CD4-positive, alpha-beta T cell (primary cell): ENCODE results near the gene NKAIN2. TPM values are rescaled to one million over a fixed set of nuclear protein-coding genes. Genes with fewer than 3 reads are reported as not detected.

Experiments
- ATAC-seq: fragments of 200-7000 bp; cut with Tn5 transposase; one replicate; pipeline ENCODE4 v1.10.0; 2022; ENCODE audit warnings: mild to moderate bottlenecking; ENCODE audit not compliant: poor library complexity
- CTCF ChIA-PET: fragments of 350-600 bp; sonication (Branson Sonifier 250); formaldehyde crosslinking; loops from one replicate; lab custom pipeline; 2021; ENCODE audit warnings: antibody characterized with exemption, inconsistent platforms; lab: Charles Lee
- POLR2A ChIA-PET: fragments of 350-600 bp; sonication (Branson Sonifier 250); formaldehyde crosslinking; loops from one replicate; lab custom pipeline; 2021; ENCODE audit warnings: antibody characterized with exemption, inconsistent platforms; lab: Charles Lee
- DNase-seq, 14 experiments: peaks; one replicate each; pipeline ENCODE4 v3.0.0-alpha.2; 2013 to 2020; ENCODE audit warnings: mixed read lengths in 2 of 14
- H3K27ac ChIP-seq, 2 donors: one replicate each; pipeline versions ENCODE4 v1.5.1 to v1.7.0; 2013; ENCODE audit warnings: low read length in 2 of 2, low read depth in 1 of 2, mild to moderate bottlenecking in 1 of 2
- H3K27me3 ChIP-seq, 2 experiments: 1 replicate in 1 of 2; 2 replicates in 1 of 2; pipeline versions ENCODE4 v1.6.1 to v1.7.0; 2013; ENCODE audit warnings: low read length in 2 of 2, control low read depth in 1 of 2, mild to moderate bottlenecking in 1 of 2, moderate library complexity in 1 of 2; ENCODE audit not compliant: insufficient read depth in 2 of 2, control insufficient read depth in 1 of 2
- H3K36me3 ChIP-seq: one replicate; pipeline ENCODE4 v1.6.1; 2013; ENCODE audit warnings: low read length, control low read depth; ENCODE audit not compliant: insufficient read depth
- H3K4me1 ChIP-seq: one replicate; pipeline ENCODE4 v1.6.1; 2013; ENCODE audit warnings: low read length, control low read depth; ENCODE audit not compliant: insufficient read depth
- H3K4me3 ChIP-seq: one replicate; pipeline ENCODE4 v1.5.1; 2013; ENCODE audit warnings: mild to moderate bottlenecking, low read length, moderate library complexity
- H3K9me3 ChIP-seq, 2 experiments: 1 replicate in 1 of 2; 2 replicates in 1 of 2; pipeline versions ENCODE4 v1.6.1 to v1.7.0; 2013; ENCODE audit warnings: low read length in 2 of 2, mild to moderate bottlenecking in 2 of 2, control low read depth in 1 of 2, moderate library complexity in 1 of 2; ENCODE audit not compliant: control insufficient read depth in 1 of 2, insufficient read depth in 1 of 2
- H3K27ac Mint-ChIP-seq: one replicate; pipeline ENCODE4 v1.8.0; 2020; ENCODE audit warnings: mixed read lengths
- H3K27me3 Mint-ChIP-seq: one replicate; pipeline ENCODE4 v1.8.0; 2021; ENCODE audit warnings: mixed read lengths
- H3K36me3 Mint-ChIP-seq: one replicate; pipeline ENCODE4 v1.8.0; 2021; ENCODE audit warnings: low read depth, mixed read lengths
- H3K4me1 Mint-ChIP-seq: one replicate; pipeline ENCODE4 v1.8.0; 2021; ENCODE audit warnings: low read depth, mixed read lengths
- H3K4me3 Mint-ChIP-seq: one replicate; pipeline ENCODE4 v1.8.0; 2020; ENCODE audit warnings: mild to moderate bottlenecking, mixed read lengths
- H3K9me3 Mint-ChIP-seq: one replicate; pipeline ENCODE4 v1.8.0; 2020; ENCODE audit warnings: mixed read lengths
- CTCF ChIP-seq: fragments of 200-600 bp; IDR thresholded peaks from one replicate; pipeline ENCODE4 v1.8.0; 2022; ENCODE audit warnings: antibody characterized with exemption, mild to moderate bottlenecking
- intact Hi-C, 2 experiments: fragments of 100-400 bp; cut with DNase I in 1 of 2; cut with micrococcal nuclease in 1 of 2; formaldehyde crosslinking; loops; one replicate each; pipeline versions ENCODE4 v1.15.1 to v1.9.0; 2023 to 2025; cut with DNase I, micrococcal nuclease
- total RNA-seq, 174 experiments: library from RNA in 2 of 174; stranded (reverse) in 2 of 174; gene quantifications; one replicate each; pipeline ENCODE4 v1.2.3 and lab custom pipeline; 2021 to 2026

NKAIN2 gene
- total RNA-seq, 2 experiments from 2014 or later = not detected

- intact Hi-C loops = no loop called here
- CTCF ChIA-PET = no interaction called here
Measured at GRCh38 chr6:124783344-124783743, 979.7 kb downstream of the NKAIN2 start.

GRCh38 chr6:124791156-124791555, 987.5 kb downstream of the NKAIN2 start:
- POLR2A ChIA-PET = no interaction called here
- no peak overlapping the region for H3K27ac Mint-ChIP-seq
- H3K9me3 Mint-ChIP-seq = no peaks in the 10 kb centered on the region

More at GRCh38 chr6:124783344-124783743, 979.7 kb downstream of the NKAIN2 start:
- Histone ChIP-seq H3K4me3 (no peak overlapping the region), H3K9me3 (no peaks in the 10 kb centered on the region), H3K27ac (no peak overlapping the region), H3K27me3 (peaks cover 0 to 4% of the 10 kb centered on the region in 2 experiments), H3K4me1 (no peaks in the 10 kb centered on the region), H3K36me3 (no peaks in the 10 kb centered on the region)
- Mint-ChIP-seq H3K9me3 (no peaks in the 10 kb centered on the region), H3K4me3 (no peak overlapping the region), H3K27ac (no peak overlapping the region), H3K27me3 (peaks cover 6% of the 10 kb centered on the region), H3K36me3 (no peaks in the 10 kb centered on the region), H3K4me1 (no peaks in the 10 kb centered on the region)
- ATAC-seq (no peak), DNase-seq (no peak)
- POLR2A ChIA-PET = no interaction called here
- no peak for TF ChIP-seq CTCF

GRCh38 chr6:124792386-124792785, 988.7 kb downstream of the NKAIN2 start:
- no peak for ATAC-seq
- CTCF ChIA-PET = no interaction called here
- POLR2A ChIA-PET = no interaction called here

More at GRCh38 chr6:124791156-124791555, 987.5 kb downstream of the NKAIN2 start:
- Histone ChIP-seq H3K27me3 (no peaks in the 10 kb centered on the region), H3K4me3 (no peak overlapping the region), H3K36me3 (no peaks in the 10 kb centered on the region), H3K4me1 (no peaks in the 10 kb centered on the region), H3K27ac (no peak overlapping the region), H3K9me3 (no peaks in the 10 kb centered on the region)
- no peak for DNase-seq
- H3K4me1 Mint-ChIP-seq = no peaks in the 10 kb centered on the region
- TF ChIP-seq CTCF = no peak
- H3K36me3 Mint-ChIP-seq = no peaks in the 10 kb centered on the region
- no peak overlapping the region for H3K4me3 Mint-ChIP-seq
- intact Hi-C loops = no loop called here
- peaks cover 7% of the 10 kb centered on the region for H3K27me3 Mint-ChIP-seq
- CTCF ChIA-PET = no interaction called here
- ATAC-seq = no peak

More at GRCh38 chr6:124792386-124792785, 988.7 kb downstream of the NKAIN2 start:
- Mint-ChIP-seq H3K4me3 (no peak overlapping the region), H3K9me3 (no peaks in the 10 kb centered on the region), H3K4me1 (no peaks in the 10 kb centered on the region), H3K27me3 (peaks cover 7% of the 10 kb centered on the region), H3K36me3 (no peaks in the 10 kb centered on the region), H3K27ac (no peak overlapping the region)
- Histone ChIP-seq H3K27ac (no peak overlapping the region), H3K36me3 (no peaks in the 10 kb centered on the region), H3K4me1 (no peaks in the 10 kb centered on the region), H3K27me3 (no peaks in the 10 kb centered on the region), H3K9me3 (no peaks in the 10 kb centered on the region), H3K4me3 (no peak overlapping the region)
- intact Hi-C loops = no loop called here
- DNase-seq = no peak
- TF ChIP-seq CTCF = no peak
